Muscle layer of colon (tissue), 2 donors: ENCODE results near the gene GPR15LG.
"Not testable (repeated sequence)": the region's sequence is repeated elsewhere in the genome, so short reads cannot be mapped to it uniquely, and the experiment has no call there.

ENCODE experiments used
- H3K27ac ChIP-seq: one replicate; pipeline ENCODE4 v1.7.0; 2013; ENCODE audit warnings: low read depth, mild to moderate bottlenecking, low read length, moderate library complexity
- H3K27me3 ChIP-seq, 2 donors: one replicate each; pipeline ENCODE4 v1.7.0; 2013; ENCODE audit warnings: low read length in 2 of 2, mild to moderate bottlenecking in 2 of 2; ENCODE audit not compliant: insufficient read depth in 2 of 2, control insufficient read depth in 1 of 2
- H3K36me3 ChIP-seq: one replicate; pipeline ENCODE4 v1.7.0; 2013; ENCODE audit warnings: mild to moderate bottlenecking, low read length; ENCODE audit not compliant: insufficient read depth
- H3K4me1 ChIP-seq: one replicate; pipeline ENCODE4 v1.7.0; 2013; ENCODE audit warnings: mild to moderate bottlenecking, low read length; ENCODE audit not compliant: insufficient read depth
- H3K4me3 ChIP-seq, 2 donors: one replicate each; pipeline ENCODE4 v1.7.0; 2013; ENCODE audit warnings: low read length in 2 of 2, low read depth in 1 of 2, mild to moderate bottlenecking in 1 of 2, moderate library complexity in 1 of 2
- H3K9ac ChIP-seq: one replicate; pipeline ENCODE4 v1.7.0; 2013; ENCODE audit warnings: low read length
- H3K9me3 ChIP-seq: one replicate; pipeline ENCODE4 v1.7.0; 2013; ENCODE audit warnings: mild to moderate bottlenecking, low read length
- donor health status: abdominal sarcoma.
- donor health status: Adenocarcinoma of cecum.

The GPR15LG gene

GRCh38 chr10:84152769-84153168, 20.8 kb upstream of the GPR15LG start:
- no peaks in the 10 kb centered on the region for H3K27me3 ChIP-seq
- H3K36me3 ChIP-seq: peaks cover 53% of the 10 kb centered on the region
- H3K4me1 ChIP-seq: no peaks in the 10 kb centered on the region
- no peak overlapping the region for H3K9ac ChIP-seq
- H3K27ac ChIP-seq: no peak overlapping the region
- no peak overlapping the region for H3K4me3 ChIP-seq
- no peaks in the 10 kb centered on the region for H3K9me3 ChIP-seq

- Histone ChIP-seq H3K4me1 (no peaks in the 10 kb centered on the region), H3K36me3 (peaks cover 33% of the 10 kb centered on the region), H3K9me3 (no peaks in the 10 kb centered on the region), H3K27ac (no peak overlapping the region), H3K27me3 (no peaks in the 10 kb centered on the region), H3K4me3 (no peak overlapping the region), H3K9ac (no peak overlapping the region)
Measured at GRCh38 chr10:84155521-84155920, 18.1 kb upstream of the GPR15LG start.

GRCh38 chr10:84156009-84156408, 17.6 kb upstream of the GPR15LG start:
- Histone ChIP-seq H3K36me3 (peaks cover 28% of the 10 kb centered on the region), H3K27ac (no peak overlapping the region), H3K4me1 (no peaks in the 10 kb centered on the region), H3K9ac (no peak overlapping the region), H3K4me3 (no peak overlapping the region), H3K27me3 (no peaks in the 10 kb centered on the region), H3K9me3 (no peaks in the 10 kb centered on the region)

- no peaks in the 10 kb centered on the region for H3K27me3 ChIP-seq
- H3K36me3 ChIP-seq: peaks cover 26% of the 10 kb centered on the region
- no peak overlapping the region for H3K9ac ChIP-seq
- no peaks in the 10 kb centered on the region for H3K4me1 ChIP-seq
- H3K4me3 ChIP-seq: no peak overlapping the region
- H3K27ac ChIP-seq: no peak overlapping the region
- no peaks in the 10 kb centered on the region for H3K9me3 ChIP-seq
Measured at GRCh38 chr10:84156768-84157167, 16.8 kb upstream of the GPR15LG start.

- no peaks in the 10 kb centered on the region for H3K9me3 ChIP-seq
- H3K9ac ChIP-seq: no peak overlapping the region
- peaks cover 15% of the 10 kb centered on the region for H3K36me3 ChIP-seq
- no peak overlapping the region for H3K4me3 ChIP-seq
- H3K27ac ChIP-seq: no peak overlapping the region
- no peaks in the 10 kb centered on the region for H3K27me3 ChIP-seq
- no peaks in the 10 kb centered on the region for H3K4me1 ChIP-seq
Measured at GRCh38 chr10:84158061-84158460, 15.5 kb upstream of the GPR15LG start.

GRCh38 chr10:84158550-84158949, 15.1 kb upstream of the GPR15LG start:
- Histone ChIP-seq H3K9me3 (no peaks in the 10 kb centered on the region), H3K36me3 (peaks cover 11% of the 10 kb centered on the region), H3K4me1 (no peaks in the 10 kb centered on the region), H3K9ac (no peak overlapping the region), H3K4me3 (no peak overlapping the region), H3K27ac (no peak overlapping the region), H3K27me3 (no peaks in the 10 kb centered on the region)

- no peak overlapping the region for H3K4me3 ChIP-seq
- H3K9me3 ChIP-seq: no peaks in the 10 kb centered on the region
- H3K27me3 ChIP-seq: no peaks in the 10 kb centered on the region
- H3K4me1 ChIP-seq: no peaks in the 10 kb centered on the region
- H3K27ac ChIP-seq: no peak overlapping the region
- H3K36me3 ChIP-seq: peaks cover 4% of the 10 kb centered on the region
- no peak overlapping the region for H3K9ac ChIP-seq
Measured at GRCh38 chr10:84159076-84159685, 14.4 kb upstream of the GPR15LG start.

GRCh38 chr10:84160663-84161362, 12.8 kb upstream of the GPR15LG start:
- no peak overlapping the region for H3K9ac ChIP-seq
- H3K27ac ChIP-seq: no peak overlapping the region
- no peaks in the 10 kb centered on the region for H3K27me3 ChIP-seq
- no peaks in the 10 kb centered on the region for H3K4me1 ChIP-seq
- no peak overlapping the region for H3K4me3 ChIP-seq
- no peaks in the 10 kb centered on the region for H3K9me3 ChIP-seq
- H3K36me3 ChIP-seq: no peaks in the 10 kb centered on the region

- Histone ChIP-seq H3K27ac (no peak overlapping the region), H3K36me3 (no peaks in the 10 kb centered on the region), H3K4me3 (no peak overlapping the region), H3K4me1 (no peaks in the 10 kb centered on the region), H3K27me3 (no peaks in the 10 kb centered on the region), H3K9ac (no peak overlapping the region), H3K9me3 (no peaks in the 10 kb centered on the region)
Measured at GRCh38 chr10:84163996-84164395, 9.6 kb upstream of the GPR15LG start.

GRCh38 chr10:84164442-84164841, 9.2 kb upstream of the GPR15LG start:
- no peaks in the 10 kb centered on the region for H3K9me3 ChIP-seq
- no peaks in the 10 kb centered on the region for H3K27me3 ChIP-seq
- no peak overlapping the region for H3K27ac ChIP-seq
- H3K36me3 ChIP-seq: no peaks in the 10 kb centered on the region
- no peak overlapping the region for H3K9ac ChIP-seq
- H3K4me3 ChIP-seq: no peak overlapping the region
- no peaks in the 10 kb centered on the region for H3K4me1 ChIP-seq

GRCh38 chr10:84166620-84167288, 6.8 kb upstream of the GPR15LG start:
- no peaks in the 10 kb centered on the region for H3K36me3 ChIP-seq
- H3K4me1 ChIP-seq: no peaks in the 10 kb centered on the region
- H3K27ac ChIP-seq: no peak overlapping the region
- H3K9me3 ChIP-seq: no peaks in the 10 kb centered on the region
- no peaks in the 10 kb centered on the region for H3K27me3 ChIP-seq
- no peak overlapping the region for H3K4me3 ChIP-seq
- no peak overlapping the region for H3K9ac ChIP-seq

- H3K4me3 ChIP-seq, H3K9ac ChIP-seq, H3K36me3 ChIP-seq, H3K27ac ChIP-seq, H3K4me1 ChIP-seq, H3K27me3 ChIP-seq, H3K9me3 ChIP-seq: not testable (repeated sequence)
Measured at GRCh38 chr10:84167289-84167653, 6.3 kb upstream of the GPR15LG start.
